HG03571 (cell line): Measurements from ENCODE around the gene MYNN.
A peak's percentile ranks its signal among the peaks of the same experiment; 100 is the strongest.
"Not testable (repeated sequence)": the region's sequence is repeated elsewhere in the genome, so short reads cannot be mapped to it uniquely, and the experiment has no call there.

Source experiments
- ATAC-seq: cut with Tn5 transposase; IDR thresholded peaks from one replicate; pipeline ENCODE4 v1.9.1; 2021; ENCODE audit not compliant: unreplicated experiment

Gene MYNN

DNA sequence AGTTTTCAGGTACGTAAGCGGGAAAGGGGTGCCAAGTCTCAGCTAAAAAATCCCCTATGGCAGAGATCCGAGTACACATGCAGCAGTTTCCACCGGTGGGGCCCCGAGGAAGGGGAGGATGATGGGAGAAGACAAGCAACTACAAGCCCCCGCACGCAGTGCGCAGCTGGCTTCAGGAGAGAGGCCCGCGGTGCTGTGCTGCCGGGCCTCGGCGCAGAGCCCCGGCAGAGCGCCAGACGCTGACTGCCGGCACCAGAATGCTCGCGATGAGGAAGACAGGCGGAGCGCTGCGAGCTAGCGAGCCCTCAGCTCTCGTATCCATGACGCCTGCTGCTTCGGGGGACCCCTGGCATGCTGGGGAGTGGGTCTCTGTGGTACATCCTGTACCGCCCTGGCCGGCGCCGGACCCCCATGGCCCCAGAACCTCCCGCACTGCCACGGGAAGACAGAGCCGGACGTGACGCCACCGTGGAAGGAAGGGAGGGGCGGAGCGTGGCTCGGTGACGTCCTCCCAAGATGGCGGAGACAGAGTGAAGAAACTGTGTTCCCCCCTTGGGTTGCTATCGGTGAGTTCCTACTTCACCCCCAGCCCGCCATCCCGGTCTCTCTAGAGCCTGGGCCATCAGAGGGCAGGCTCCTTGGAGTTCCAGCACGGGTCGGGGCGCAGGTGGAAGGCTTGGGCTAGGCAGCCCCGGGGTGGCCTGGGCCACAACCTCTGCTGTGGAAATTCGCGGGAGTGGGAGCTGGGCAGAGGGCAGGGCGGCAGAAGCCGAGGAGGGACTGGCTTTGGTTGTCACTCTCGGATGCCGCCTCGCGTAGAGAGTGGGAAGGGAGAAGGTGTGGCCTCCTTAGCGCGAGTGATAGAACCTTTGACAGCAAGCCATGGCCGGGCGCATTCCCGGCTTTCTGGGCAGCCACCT lies at the start of gene MYNN:
Gene MYNN (plus strand): TSS at position 500 of the 920 bp plus-strand sequence. CDS start 900 bp downstream, outside the sequence.
- peak; percentile 84 for ATAC-seq

DNA sequence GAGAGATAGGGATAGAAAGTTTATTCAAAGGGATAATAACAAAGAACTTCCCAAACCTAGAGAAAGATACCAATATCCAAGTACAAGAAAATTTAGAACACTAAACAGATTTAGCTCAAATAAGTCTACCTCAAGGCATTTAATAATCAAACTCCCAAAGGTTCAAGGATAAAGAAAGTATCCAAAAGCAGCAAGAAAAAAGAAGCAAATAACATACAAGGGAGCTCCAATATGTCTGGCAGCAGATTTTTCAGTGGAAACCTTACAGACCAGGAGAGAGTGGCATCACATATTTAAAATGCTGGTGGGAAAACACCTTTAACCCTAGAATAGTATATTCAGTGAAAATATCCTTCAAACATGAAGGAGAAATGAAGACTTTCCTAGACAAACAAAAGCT lies 41.3 kb upstream of the MYNN start:
- ATAC-seq: not testable (repeated sequence)

- no peak for ATAC-seq
Observed at GRCh38 chr3:169739067-169739466, 34.1 kb upstream of the MYNN start.

DNA sequence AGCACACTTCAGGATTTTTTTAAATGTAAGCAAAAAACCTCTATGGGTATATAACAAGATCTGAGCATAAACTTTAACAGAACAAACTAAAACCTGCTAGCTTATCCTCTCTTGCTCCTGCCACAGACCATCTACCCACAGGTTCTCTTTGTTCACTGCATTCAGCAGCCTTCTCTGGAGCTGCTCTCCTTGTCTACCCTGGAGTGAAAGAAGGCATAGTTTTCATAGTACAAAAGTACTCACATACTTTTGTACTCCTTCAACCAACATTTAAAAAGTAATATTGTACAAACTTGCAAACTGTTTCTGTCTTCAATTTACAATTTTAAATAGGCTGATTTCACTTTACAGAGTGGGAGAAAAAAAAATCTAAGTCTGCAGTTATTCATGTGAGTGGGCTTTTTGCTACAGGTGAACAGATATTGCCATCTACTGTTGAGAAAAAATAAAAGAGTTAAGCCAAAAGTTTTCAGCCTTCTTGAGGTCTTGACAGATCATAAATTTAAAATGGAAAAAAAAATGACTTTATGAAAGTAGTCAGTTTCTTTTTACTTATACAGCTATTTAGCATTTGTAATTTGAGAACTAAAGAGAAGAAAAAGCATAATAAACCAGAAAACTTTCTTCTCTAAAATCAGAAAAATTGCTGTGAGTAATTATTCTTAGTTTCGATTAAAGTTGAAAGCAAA lies 28.7 kb upstream of the MYNN start:
- no peak for ATAC-seq

DNA sequence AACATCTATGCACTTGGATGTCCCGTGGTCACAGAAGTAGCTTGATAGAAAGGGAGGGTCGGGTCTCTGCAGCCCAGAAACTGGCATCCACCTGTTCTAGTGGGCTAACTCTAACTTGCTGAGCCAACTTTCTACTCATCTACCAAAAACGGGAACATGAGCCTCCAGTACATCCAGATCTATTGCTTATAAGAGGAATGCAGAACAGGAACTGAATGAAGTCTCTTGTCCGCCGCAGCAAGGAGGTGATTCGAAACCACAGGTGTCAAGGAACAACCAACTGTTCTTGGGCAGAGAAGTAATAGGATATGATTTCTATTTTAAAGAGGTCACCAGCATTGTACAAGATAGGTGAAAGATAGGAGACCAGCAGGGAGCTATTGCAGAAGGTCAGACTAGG lies 26.3 kb upstream of the MYNN start:
- no peak for ATAC-seq

DNA sequence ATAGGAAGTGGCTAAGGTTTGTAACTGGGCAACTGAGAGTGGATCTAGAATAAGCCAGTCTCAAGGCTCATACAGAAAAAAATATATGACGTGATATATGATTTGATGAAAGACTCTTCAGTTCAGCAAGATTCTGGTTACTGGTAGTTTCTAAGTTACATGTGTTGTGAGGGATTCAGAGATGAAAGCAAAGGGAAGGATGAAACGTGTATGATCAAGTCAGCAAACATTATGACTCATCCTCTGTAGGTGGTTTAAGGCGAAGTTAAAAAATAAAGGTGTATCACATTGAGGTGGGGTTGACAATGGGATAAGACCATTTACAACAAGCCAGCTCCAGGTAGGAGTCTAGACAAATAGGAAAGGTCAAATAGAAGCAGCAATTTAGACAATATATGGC lies 24.5 kb upstream of the MYNN start:
- ATAC-seq: no peak

DNA sequence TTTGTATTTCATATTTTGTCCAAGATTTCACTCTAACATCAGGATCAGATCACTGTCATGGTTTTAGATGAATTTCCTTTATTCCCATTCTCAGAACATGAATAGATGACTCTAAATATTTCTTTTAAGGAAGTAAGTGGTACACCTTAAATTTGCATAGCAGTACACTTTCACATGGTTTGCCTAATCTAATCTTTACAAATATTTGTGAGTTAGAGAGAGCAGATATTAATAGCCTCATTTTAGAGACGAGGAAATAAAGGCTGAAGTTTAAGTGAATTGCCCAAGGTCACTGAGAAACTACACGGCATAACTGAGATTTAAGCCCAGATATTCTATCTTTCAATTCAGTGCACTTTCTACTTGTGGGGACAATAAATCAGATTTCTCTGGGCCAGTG lies 22.5 kb upstream of the MYNN start:
- no peak for ATAC-seq

DNA sequence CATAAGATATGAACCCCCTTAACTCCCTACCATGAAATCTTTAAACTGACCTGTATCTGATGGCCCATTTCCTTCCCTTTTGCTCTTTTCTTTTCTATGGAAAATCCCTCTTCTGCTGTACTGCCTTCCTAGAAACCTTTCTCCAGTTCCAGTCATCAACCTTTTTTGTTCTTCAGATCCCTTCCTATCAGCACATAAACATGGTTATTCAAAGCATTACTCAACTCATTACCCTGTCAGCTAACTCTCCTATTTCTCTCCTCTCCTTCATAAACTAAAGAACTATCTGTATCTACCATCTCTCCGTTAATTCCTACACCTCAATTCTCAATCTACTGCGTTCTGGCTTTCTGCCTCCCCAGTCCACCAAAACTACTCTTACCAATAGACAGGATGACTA lies 21.3 kb upstream of the MYNN start:
- ATAC-seq: no peak

DNA sequence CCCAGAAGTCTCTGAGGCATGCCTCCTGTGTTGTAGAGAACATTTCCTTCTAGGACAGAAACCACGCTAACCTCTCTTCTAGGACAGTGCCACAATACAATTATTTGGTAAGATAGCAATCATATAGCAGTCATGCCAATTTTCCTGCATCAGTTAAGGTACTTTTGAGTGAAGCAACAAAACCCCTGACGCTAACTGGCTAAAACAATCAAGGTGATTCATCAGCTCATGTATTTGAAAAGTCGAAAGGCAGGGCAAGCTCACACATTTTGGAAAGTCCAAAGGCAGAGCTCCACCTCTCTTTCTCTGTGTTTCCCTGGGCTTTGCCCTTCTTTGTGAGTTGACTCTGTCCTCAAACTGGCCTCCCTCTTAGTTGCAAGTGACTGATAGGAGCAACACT lies 18.5 kb upstream of the MYNN start:
- no peak for ATAC-seq

GRCh38 chr3:169755488-169755887 lies 17.7 kb upstream of the MYNN start:
- ATAC-seq: no peak

DNA sequence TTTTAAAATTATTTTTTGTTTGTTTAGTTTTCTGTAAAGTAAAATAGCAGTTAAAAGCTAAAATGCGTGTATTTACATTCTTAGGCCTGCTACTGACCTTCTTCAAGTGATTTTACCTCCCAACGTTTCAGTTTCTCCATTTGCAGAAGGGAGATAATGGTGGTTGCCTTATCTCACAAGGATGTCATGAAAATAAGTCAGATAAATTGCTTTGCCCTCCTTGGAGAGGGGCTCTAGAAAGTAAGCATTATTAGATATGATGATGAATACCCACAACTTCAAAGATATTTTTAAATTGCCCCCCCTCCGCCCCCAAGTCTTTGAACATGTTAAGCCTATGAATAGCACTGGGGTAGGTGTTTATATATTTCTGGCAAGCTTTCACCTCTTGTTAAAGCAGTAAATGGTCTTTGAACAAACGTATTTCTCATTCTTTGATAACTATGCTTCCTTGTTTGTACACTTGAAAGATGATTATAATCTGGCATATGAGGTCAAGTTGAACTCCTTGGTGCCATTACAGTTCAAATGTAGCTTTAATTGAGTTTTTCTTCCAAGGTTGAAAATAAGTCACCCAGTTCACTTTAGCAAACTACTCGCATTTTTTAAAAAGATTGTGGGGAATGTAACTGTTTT lies 14.7 kb upstream of the MYNN start:
- no peak for ATAC-seq

DNA sequence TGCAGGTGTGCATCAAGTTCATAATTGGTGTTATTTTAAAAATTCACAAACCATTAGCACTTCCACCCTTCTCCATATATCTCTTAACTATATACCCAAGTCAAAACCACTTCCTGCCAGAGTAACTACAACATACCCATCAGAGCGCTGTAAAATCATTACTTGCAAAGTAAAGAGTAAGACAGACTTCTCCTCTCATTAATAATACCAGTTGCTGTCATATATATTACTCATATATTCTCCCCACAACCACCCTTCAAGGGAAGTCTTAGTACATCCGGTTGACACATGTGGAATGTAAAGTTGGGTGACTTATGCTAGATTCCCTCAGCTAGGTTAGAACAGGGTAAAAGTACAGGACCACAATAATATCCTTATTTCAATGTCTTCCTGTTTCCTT lies 13.9 kb upstream of the MYNN start:
- ATAC-seq: peak; percentile 63

- ATAC-seq: no peak
Observed at GRCh38 chr3:169760479-169760878, 12.7 kb upstream of the MYNN start.

GRCh38 chr3:169764312-169764881 lies 8.8 kb upstream of the MYNN start:
- peak; percentile 36 for ATAC-seq

DNA sequence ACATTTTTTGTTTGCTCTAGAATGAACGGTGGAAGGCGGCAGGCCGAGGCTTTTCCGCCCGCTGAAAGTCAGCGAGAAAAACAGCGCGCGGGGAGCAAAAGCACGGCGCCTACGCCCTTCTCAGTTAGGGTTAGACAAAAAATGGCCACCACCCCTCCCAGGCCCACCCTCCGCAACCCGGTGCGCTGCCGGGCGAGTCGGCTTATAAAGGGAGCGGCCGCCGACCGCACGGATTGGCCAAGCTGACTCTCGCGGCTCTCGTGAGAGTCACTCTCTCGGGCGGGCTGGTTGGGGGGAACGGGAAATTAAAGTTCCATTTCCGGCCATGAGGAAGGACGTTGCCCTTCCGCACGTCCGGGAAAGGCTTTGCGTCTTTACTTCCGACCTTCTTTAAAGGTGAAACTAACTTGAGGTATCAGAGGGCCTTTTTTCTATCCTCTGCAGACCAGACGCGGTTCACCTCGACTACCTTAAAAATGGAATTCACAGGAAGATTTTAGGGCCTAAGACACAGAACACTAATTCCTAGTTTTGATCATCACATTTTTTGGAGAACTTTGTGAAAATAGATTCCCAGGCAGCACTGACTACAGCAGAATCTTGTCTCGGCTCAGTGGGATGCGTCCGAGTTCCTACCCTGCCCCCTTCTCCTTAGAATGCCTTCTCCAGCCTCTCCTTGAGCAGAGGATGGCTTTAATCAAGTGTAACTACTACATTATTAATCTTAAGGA lies 8.1 kb upstream of the MYNN start, which contains the start of gene TERC:
Gene TERC (minus strand): TSS at position 179 of the 731 bp plus-strand sequence.
- peak; percentile 80 for ATAC-seq

DNA sequence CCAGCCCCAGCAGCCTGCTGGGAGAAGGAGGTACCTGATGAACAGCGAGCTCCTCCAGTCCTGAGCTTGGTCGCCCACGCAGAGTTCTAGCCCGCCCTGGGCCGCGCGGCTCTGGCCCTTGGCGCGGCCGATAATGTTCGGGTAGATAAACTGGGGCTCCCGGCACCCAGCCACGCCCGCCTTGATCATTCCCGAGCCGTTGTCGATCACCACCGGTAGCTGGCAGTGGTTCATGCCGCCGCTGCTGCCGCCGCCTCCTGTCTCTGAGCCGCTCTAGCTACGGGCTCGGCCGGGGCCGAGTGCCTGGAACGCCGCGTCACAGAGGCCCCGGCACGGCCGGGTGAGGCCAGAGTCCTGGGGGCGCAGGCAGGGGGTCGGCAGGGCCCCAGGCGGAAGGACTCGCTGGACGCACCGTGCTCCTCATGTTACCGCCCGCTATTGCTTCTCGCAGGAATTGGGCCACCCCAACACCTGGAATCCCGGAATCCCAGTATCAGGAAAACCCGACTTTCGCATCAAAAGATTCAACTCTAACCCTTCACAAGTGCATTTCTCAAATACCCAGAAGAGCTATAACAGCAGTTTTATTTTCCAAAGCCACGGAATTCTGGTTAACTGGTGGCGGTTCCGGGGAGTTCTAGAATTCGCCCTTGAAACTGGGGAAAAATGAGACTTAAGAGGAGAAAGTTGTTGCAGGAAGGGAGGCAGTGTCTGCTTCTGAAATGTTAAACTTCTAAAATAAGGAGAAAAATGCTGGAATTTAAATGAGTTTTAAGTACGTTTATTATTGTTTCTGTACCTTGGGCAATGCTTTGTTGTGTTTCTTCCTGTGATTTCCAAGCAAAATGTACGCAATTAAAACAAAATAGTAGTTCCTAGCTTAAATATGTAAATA lies 3.7 kb upstream of the MYNN start, which contains the start of gene ACTRT3:
Gene ACTRT3 (minus strand): TSS at position 275 of the 895 bp plus-strand sequence. CDS start 41 bp downstream, at position 234.
- ATAC-seq: peak; percentile 23

DNA sequence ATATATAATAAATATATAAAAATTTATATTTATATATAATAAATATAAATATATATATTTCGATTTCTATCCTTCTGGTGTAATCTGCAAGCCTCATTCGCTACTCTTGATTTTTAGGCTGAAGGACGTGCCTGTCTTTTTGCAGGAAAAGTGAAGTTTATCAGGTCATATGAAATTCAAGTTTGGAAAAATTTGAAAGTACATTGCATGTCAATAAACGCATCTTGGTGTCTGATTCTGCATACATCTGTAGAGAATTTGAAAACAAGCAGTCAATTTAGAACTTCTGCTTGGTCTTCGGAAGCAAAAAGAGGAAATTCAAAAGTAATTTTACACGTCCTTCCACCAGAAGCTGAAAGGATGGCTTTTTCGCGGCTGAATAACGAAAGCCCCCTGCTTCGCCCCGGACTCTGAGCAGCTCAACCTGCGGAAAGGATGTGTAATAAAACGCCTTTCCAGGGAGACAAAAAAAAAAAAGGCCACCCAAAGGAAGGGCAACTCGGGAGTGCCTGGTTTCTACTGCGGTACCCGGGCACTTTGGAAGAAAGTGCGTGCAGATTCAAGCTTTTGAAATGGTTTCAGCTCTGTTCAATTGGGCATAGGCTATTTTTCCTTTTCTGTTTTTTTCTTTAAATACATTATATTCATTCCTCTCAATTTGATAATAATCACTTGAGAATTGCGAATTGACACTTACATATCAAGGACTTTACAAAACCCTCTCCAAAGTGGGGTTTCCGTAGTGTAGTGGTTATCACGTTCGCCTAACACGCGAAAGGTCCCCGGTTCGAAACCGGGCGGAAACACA lies 1.5 kb upstream of the MYNN start:
- no peak for ATAC-seq

DNA sequence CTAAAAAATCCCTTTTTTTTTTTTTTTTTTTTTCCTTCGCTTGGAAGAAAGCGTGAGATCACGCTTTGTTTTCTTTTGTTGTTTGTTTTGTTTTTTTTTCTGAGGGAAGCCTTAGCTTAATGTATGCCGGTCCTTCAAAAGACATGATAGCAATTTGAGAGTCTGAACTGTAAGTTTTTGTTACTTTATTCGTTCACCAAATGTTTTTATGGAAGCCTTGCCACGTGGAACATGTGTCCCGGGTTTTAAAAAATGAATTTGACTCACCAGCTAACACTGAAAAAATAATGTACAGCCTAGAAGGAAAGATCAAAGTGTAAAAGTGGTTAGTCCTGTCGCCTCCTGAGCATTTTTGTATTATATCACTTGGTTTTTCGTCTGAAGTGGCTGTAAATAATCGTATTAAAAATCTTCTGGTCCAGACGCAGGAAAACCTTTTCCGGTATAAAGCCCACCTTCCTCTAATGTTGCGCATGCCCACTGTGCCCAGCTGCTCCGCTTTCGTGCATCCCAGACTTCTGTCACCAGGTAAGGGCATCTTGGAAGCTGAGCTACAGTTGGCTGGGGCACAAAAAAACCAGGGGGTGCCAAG lies 795 bp upstream of the MYNN start:
- ATAC-seq: peak; percentile 17
